Neuronal stem cell (in vitro differentiated cells): ENCODE data around the gene ZNF726.

Source experiments
- DNase-seq: peaks from one replicate; pipeline ENCODE4 v3.0.0-alpha.2; 2013; ENCODE audit warnings: low spot score
- H2AFZ ChIP-seq: one replicate; pipeline ENCODE4 v1.6.1; 2013; ENCODE audit warnings: mild to moderate bottlenecking, low read length, inconsistent platforms
- H2AK5ac ChIP-seq: 2 replicates; pipeline ENCODE4 v1.6.1; 2013; ENCODE audit warnings: low read depth, mild to moderate bottlenecking, inconsistent platforms, low read length, moderate library complexity, mixed read lengths
- H2BK120ac ChIP-seq: 2 replicates; pipeline ENCODE4 v1.6.1; 2013; ENCODE audit warnings: low read depth, mild to moderate bottlenecking, inconsistent platforms, low read length, moderate library complexity, mixed read lengths
- H2BK12ac ChIP-seq: one replicate; pipeline ENCODE4 v1.6.1; 2013; ENCODE audit warnings: low read length, inconsistent platforms
- H2BK15ac ChIP-seq: 2 replicates; pipeline ENCODE4 v1.6.1; 2013; ENCODE audit warnings: mild to moderate bottlenecking, low read length, inconsistent platforms, mixed read lengths
- H2BK5ac ChIP-seq: one replicate; pipeline ENCODE4 v1.6.1; 2013; ENCODE audit warnings: inconsistent platforms, mild to moderate bottlenecking, low read length, moderate library complexity
- H3K14ac ChIP-seq: one replicate; pipeline ENCODE4 v1.6.1; 2013; ENCODE audit warnings: low read length, inconsistent platforms
- H3K18ac ChIP-seq: 2 replicates; pipeline ENCODE4 v1.6.1; 2013; ENCODE audit warnings: low read length, inconsistent platforms
- H3K23ac ChIP-seq: 2 replicates; pipeline ENCODE4 v1.6.1; 2013; ENCODE audit warnings: low read depth, mild to moderate bottlenecking, mixed read lengths, low read length, inconsistent platforms; ENCODE audit not compliant: poor library complexity
- H3K27ac ChIP-seq: replicated peaks from 3 replicates; pipeline ENCODE4 v1.5.1; 2013; ENCODE audit warnings: low read length, inconsistent platforms
- H3K27me3 ChIP-seq, 3 experiments: 2 replicates each; pipeline ENCODE4 v1.6.1; 2013; ENCODE audit warnings: low read length in 3 of 3, mild to moderate bottlenecking in 2 of 3, inconsistent platforms in 1 of 3, low read depth in 1 of 3, mixed read lengths in 1 of 3, moderate library complexity in 1 of 3; ENCODE audit not compliant: control insufficient read depth in 3 of 3, insufficient read depth in 3 of 3
- H3K36me3 ChIP-seq, 2 donors: replicated peaks in 1 of 2; 2 replicates each; pipeline ENCODE4 v1.6.1; 2013; ENCODE audit warnings: low read length in 2 of 2; ENCODE audit not compliant: control insufficient read depth in 2 of 2, insufficient read depth in 2 of 2
- H3K4ac ChIP-seq: 2 replicates; pipeline ENCODE4 v1.6.1; 2013; ENCODE audit warnings: inconsistent platforms, mild to moderate bottlenecking, low read length, moderate library complexity
- H3K4me1 ChIP-seq, 2 donors: 1 replicate in 1 of 2; 2 replicates in 1 of 2; pipeline ENCODE4 v1.6.1; 2013; ENCODE audit warnings: low read length in 2 of 2, low read depth in 1 of 2; ENCODE audit not compliant: control insufficient read depth in 2 of 2, insufficient read depth in 1 of 2
- H3K4me2 ChIP-seq: one replicate; pipeline ENCODE4 v1.6.1; 2013; ENCODE audit warnings: mild to moderate bottlenecking, low read length, inconsistent platforms; ENCODE audit not compliant: insufficient read depth, poor library complexity, severe bottlenecking
- H3K4me3 ChIP-seq, 2 donors: 2 replicates each; pipeline ENCODE4 v1.5.1; 2013; ENCODE audit warnings: low read length in 2 of 2, mild to moderate bottlenecking in 2 of 2, inconsistent platforms in 1 of 2, moderate library complexity in 1 of 2
- H3K79me1 ChIP-seq: one replicate; pipeline ENCODE4 v1.6.1; 2013; ENCODE audit warnings: low read depth, mild to moderate bottlenecking, inconsistent platforms, low read length, moderate library complexity
- H3K9ac ChIP-seq: one replicate; pipeline ENCODE4 v1.6.1; 2013; ENCODE audit warnings: mild to moderate bottlenecking, low read depth, low read length, inconsistent platforms; ENCODE audit not compliant: poor library complexity
- H3K9me3 ChIP-seq, 2 donors: replicated peaks in 1 of 2; 2 replicates each; pipeline versions ENCODE3 to v1.6.1; 2013; ENCODE audit warnings: low read length in 2 of 2, mild to moderate bottlenecking in 2 of 2, inconsistent platforms in 1 of 2, low read depth in 1 of 2, mixed read lengths in 1 of 2, moderate library complexity in 1 of 2; ENCODE audit not compliant: control insufficient read depth in 2 of 2, insufficient read depth in 1 of 2
- H4K8ac ChIP-seq: one replicate; pipeline ENCODE4 v1.6.1; 2013; ENCODE audit warnings: low read depth, mild to moderate bottlenecking, inconsistent platforms, low read length, moderate library complexity
- H4K91ac ChIP-seq: one replicate; pipeline ENCODE4 v1.6.1; 2013; ENCODE audit warnings: low read length, low read depth, mild to moderate bottlenecking, inconsistent platforms; ENCODE audit not compliant: poor library complexity
- WGBS, 2 donors: extraction: QIAGEN DNeasy Blood & Tissue Kit; methylation state at CpG; one replicate each; pipeline ENCODE4 v1.1.7; 2013; ENCODE audit warnings: missing lambda C conversion rate in 2 of 2, mixed read lengths in 1 of 2; ENCODE audit not compliant: insufficient read length in 2 of 2, insufficient replicate concordance in 1 of 2; ENCODE audit errors: extremely low coverage in 2 of 2; 5-methylcytosine and 5-hydroxymethylcytosine counted together

Gene ZNF726

DNA sequence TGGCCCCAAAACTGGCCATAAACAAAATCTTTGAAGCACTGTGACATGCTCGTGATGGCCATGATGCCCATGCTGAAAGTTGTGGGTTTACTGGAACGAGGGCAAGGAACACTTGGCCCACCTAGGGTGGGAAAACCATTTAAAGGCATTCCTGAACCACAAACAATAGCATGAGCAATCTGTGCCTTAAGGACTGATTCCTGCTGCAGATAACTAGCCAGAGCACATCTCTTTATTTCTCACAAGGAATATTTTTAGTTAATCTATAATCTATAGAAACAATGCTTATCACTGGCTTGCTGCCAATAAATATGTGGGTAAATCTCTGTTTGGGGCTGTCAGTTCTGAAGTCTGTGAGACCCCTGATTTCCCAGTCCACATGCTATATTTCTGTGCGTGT, 10.3 kb upstream of the ZNF726 start:
- H3K27me3 ChIP-seq, result no peaks in the 10 kb centered on the region
- no peak overlapping the region for H2BK120ac ChIP-seq
- no peak overlapping the region for H4K8ac ChIP-seq
- peaks cover 9 to 31% of the 10 kb centered on the region in 2 donors for H3K9me3 ChIP-seq
- no peak overlapping the region for H2AK5ac ChIP-seq
- H2AFZ ChIP-seq, result no peak overlapping the region
- no CpG with 5 or more reads among the region's 3 CpGs for WGBS, 2 donors
- H2BK12ac ChIP-seq, result no peak overlapping the region
- no peak overlapping the region for H3K4ac ChIP-seq
- H3K36me3 ChIP-seq, result no peaks in the 10 kb centered on the region
- H2BK15ac ChIP-seq, result no peak overlapping the region
- H3K9ac ChIP-seq, result no peak overlapping the region
- H4K91ac ChIP-seq, result no peak overlapping the region
- H3K23ac ChIP-seq, result no peak overlapping the region
- H3K79me1 ChIP-seq, result no peaks in the 10 kb centered on the region
- no peak overlapping the region for H3K27ac ChIP-seq
- no peaks in the 10 kb centered on the region for H3K4me1 ChIP-seq
- H3K18ac ChIP-seq, result no peak overlapping the region
- H3K4me3 ChIP-seq, result no peak overlapping the region
- no peak overlapping the region for H2BK5ac ChIP-seq
- H3K14ac ChIP-seq, result no peak overlapping the region
- no peak overlapping the region for H3K4me2 ChIP-seq
- no peak for DNase-seq

DNA sequence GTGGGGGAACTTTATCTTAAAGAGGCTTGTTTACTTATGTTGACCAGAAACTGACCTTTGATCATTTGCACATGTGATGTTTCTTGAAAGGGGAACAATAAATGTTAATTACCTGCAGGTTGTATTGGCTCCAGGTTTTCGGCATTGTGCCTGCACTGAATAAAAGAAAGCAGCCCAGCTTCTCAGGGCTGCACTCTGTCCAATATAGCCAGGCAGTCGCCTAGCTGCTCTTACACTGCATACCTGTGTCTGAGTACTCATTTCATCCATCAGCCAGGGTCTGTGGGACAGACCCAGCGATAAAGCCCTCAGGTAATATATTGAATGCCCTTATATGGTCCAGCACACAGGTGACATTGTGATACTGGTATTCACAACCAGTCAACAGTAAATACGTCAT, 8.9 kb upstream of the ZNF726 start:
- Histone ChIP-seq H3K9me3 (peaks cover 9 to 35% of the 10 kb centered on the region in 2 donors), H3K27ac (no peak overlapping the region), H3K4me2 (no peak overlapping the region), H3K36me3 (no peaks in the 10 kb centered on the region), H2BK5ac (no peak overlapping the region), H3K18ac (no peak overlapping the region), H3K14ac (no peak overlapping the region), H2BK120ac (no peak overlapping the region), H3K79me1 (no peaks in the 10 kb centered on the region), H3K9ac (no peak overlapping the region), H4K8ac (no peak overlapping the region), H4K91ac (no peak overlapping the region), H3K27me3 (no peaks in the 10 kb centered on the region), H2BK12ac (no peak overlapping the region), H2AFZ (no peak overlapping the region), H2AK5ac (no peak overlapping the region), H3K4me1 (no peaks in the 10 kb centered on the region), H3K4ac (no peak overlapping the region), H3K23ac (no peak overlapping the region), H2BK15ac (no peak overlapping the region), H3K4me3 (no peak overlapping the region)
- DNase-seq, result no peak
- WGBS, 2 donors, result no CpG with 5 or more reads among the region's 4 CpGs

- no peak overlapping the region for H3K9ac ChIP-seq
- peaks cover 9 to 32% of the 10 kb centered on the region in 2 donors for H3K9me3 ChIP-seq
- no CpG with 5 or more reads among the region's 2 CpGs for WGBS, 2 donors
- no peak overlapping the region for H4K8ac ChIP-seq
- H3K14ac ChIP-seq, result no peak overlapping the region
- no peak overlapping the region for H3K4me3 ChIP-seq
- H2BK15ac ChIP-seq, result no peak overlapping the region
- H2BK120ac ChIP-seq, result no peak overlapping the region
- no peak overlapping the region for H3K27ac ChIP-seq
- H3K4ac ChIP-seq, result no peak overlapping the region
- H4K91ac ChIP-seq, result no peak overlapping the region
- no peak overlapping the region for H3K18ac ChIP-seq
- H2AK5ac ChIP-seq, result no peak overlapping the region
- no peak overlapping the region for H3K4me2 ChIP-seq
- no peaks in the 10 kb centered on the region for H3K27me3 ChIP-seq
- no peaks in the 10 kb centered on the region for H3K79me1 ChIP-seq
- no peak overlapping the region for H2BK5ac ChIP-seq
- H3K36me3 ChIP-seq, result no peaks in the 10 kb centered on the region
- no peaks in the 10 kb centered on the region for H3K4me1 ChIP-seq
- no peak for DNase-seq
- H2AFZ ChIP-seq, result no peak overlapping the region
- H3K23ac ChIP-seq, result no peak overlapping the region
- H2BK12ac ChIP-seq, result no peak overlapping the region
Observed at GRCh38 chr19:23906835-23907234, 7.9 kb upstream of the ZNF726 start.

DNA sequence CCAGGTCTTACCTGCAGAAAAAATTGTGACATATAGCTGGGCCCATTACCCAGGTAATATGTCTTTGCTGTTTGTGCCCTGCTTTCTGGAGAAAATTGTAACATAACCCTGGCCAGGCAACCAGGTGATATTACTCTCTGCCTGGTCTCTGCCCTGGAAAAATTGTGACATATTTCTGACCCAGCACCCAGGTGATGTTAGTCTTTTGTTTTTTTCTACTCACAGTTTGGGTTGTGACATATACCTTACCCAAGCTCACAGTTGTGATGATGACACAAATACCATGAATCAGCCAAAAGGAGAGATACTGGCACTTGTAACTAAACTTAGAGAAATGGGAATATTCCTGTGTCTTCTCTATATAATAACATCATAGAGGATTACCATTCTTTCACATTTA, 6.5 kb upstream of the ZNF726 start:
- Histone ChIP-seq H3K79me1 (no peaks in the 10 kb centered on the region), H2BK12ac (no peak overlapping the region), H2BK15ac (no peak overlapping the region), H3K23ac (no peak overlapping the region), H3K9me3 (peaks cover 9 to 26% of the 10 kb centered on the region in 2 donors), H4K8ac (no peak overlapping the region), H4K91ac (no peak overlapping the region), H3K4me2 (no peak overlapping the region), H3K27ac (no peak overlapping the region), H2BK120ac (no peak overlapping the region), H3K4me1 (no peaks in the 10 kb centered on the region), H3K18ac (no peak overlapping the region), H2AFZ (no peak overlapping the region), H2AK5ac (no peak overlapping the region), H3K36me3 (no peaks in the 10 kb centered on the region), H3K14ac (no peak overlapping the region), H3K4ac (no peak overlapping the region), H3K9ac (no peak overlapping the region), H2BK5ac (no peak overlapping the region), H3K4me3 (no peak overlapping the region), H3K27me3 (no peaks in the 10 kb centered on the region)
- no peak for DNase-seq
